Testis (tissue), 3 donors: ENCODE data around the gene TTC29. TPM values are rescaled to one million over a fixed set of nuclear protein-coding genes. Genes with fewer than 3 reads are reported as not detected.

Experiments used
- DNase-seq: peaks from one replicate; pipeline ENCODE4 v3.0.0-alpha.2; 2019
- H3K27ac ChIP-seq, 2 donors: fragments of 200-600 bp; sonication (generic); one replicate each; pipeline ENCODE4 v1.5.1; 2019
- H3K27me3 ChIP-seq: fragments of 200-600 bp; sonication (generic); one replicate; pipeline ENCODE4 v1.5.1; 2019
- H3K36me3 ChIP-seq: fragments of 200-600 bp; sonication (generic); one replicate; pipeline ENCODE4 v1.5.1; 2017; ENCODE audit warnings: low read depth; ENCODE audit errors: missing control alignments
- H3K4me1 ChIP-seq: fragments of 200-600 bp; sonication (generic); one replicate; pipeline ENCODE4 v1.5.1; 2019
- H3K4me3 ChIP-seq, 2 donors: fragments of 200-600 bp; sonication (generic); one replicate each; pipeline ENCODE4 v1.5.1; 2017 to 2019
- H3K9me3 ChIP-seq: fragments of 200-600 bp; sonication (generic); one replicate; pipeline ENCODE4 v1.5.1; 2017
- CTCF ChIP-seq, 3 experiments: fragments of 450-650 bp in 2 of 3; fragments of 200-600 bp in 1 of 3; sonication (generic) in 1 of 3; IDR thresholded peaks; one replicate each; pipeline ENCODE4 v1.5.1; 2016 to 2019; ENCODE audit warnings: antibody characterized with exemption in 3 of 3, mild to moderate bottlenecking in 2 of 3, moderate library complexity in 1 of 3
- POLR2A ChIP-seq: fragments of 450-650 bp; IDR thresholded peaks from one replicate; pipeline ENCODE4 v1.6.1; 2017; ENCODE audit warnings: antibody characterized with exemption, mild to moderate bottlenecking, moderate library complexity
- WGBS, 2 donors: methylation state at CpG; one replicate each; pipeline ENCODE4 v1.1.5; 2018; 5-methylcytosine and 5-hydroxymethylcytosine counted together
- intact Hi-C: fragments of 100-400 bp; cut with DNase I; formaldehyde crosslinking; loops from one replicate; pipeline ENCODE4 v1.15.1; 2023; ENCODE audit warnings: low total_unique reads
- polyA plus RNA-seq: library from polyadenylated mRNA; stranded (reverse); fragments of 350-450 nt; fragmentation: Illumina TruSeq; extraction: RNeasy Lipid Tissue Mini Kit (QIAGEN cat#74804); gene quantifications from one replicate; pipeline ENCODE4 v1.2.3, GENCODE V29; 2014; ENCODE audit warnings: low read depth, low replicate concordance; ENCODE audit not compliant: insufficient read depth
- total RNA-seq, 2 donors: library from RNA; depleted of rRNA; stranded (reverse); fragments of >200 nt; gene quantifications; one replicate each; pipeline ENCODE4 v1.2.3, GENCODE V29; 2016

Gene TTC29
- total and polyA plus RNA-seq, 3 donors from 2014 or later = 27.4 to 165 (median 68.0) TPM

DNA sequence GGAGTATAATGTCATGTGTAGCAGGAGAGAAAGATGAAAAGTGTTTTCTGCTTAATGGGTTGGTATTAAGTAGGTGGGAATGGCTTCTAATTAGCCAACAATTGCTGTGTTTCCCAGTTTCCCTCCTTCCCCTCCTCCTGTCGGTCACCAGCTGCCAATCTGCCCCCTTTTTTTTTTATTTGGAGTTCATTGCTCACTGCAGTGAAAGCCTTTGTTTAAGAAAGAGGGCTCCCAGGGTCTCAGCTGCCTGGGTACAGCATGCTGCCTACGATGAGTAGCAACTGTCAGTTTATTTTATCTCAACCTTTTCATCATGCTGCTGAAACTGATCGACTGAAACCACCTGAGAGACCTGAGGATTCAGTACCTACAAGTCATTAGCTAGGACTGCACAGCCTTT is 157.9 kb downstream of the TTC29 start:
- WGBS, 2 donors = 43% methylated on average over 3 of the region's 3 CpGs

DNA sequence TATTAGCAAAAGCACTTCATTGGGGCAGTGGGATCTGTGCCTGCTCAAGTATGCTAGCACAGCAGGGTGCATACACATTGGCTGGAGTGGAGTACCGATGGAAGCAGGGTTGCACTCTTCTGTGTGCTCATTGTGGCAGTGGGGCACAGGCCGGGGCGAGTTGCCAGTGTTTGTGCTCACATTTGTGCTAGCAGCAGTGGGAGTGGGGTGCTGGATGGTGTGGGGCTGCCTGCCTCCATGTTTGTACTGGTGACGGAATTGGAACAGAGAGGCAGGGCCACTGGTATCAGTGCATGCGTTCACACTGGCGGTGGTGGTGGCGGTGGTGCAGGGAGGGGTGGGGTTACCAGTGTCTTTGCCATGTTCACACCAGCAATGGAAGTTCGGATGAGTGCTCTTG is 169.0 kb downstream of the TTC29 start:
- no peaks in the 10 kb centered on the region for H3K9me3 ChIP-seq
- no peak overlapping the region for H3K27ac ChIP-seq
- no peaks in the 10 kb centered on the region for H3K4me1 ChIP-seq
- no peaks in the 10 kb centered on the region for H3K27me3 ChIP-seq
- H3K4me3 ChIP-seq = no peak overlapping the region
- intact Hi-C loops = no loop called here
- 87 to 100% methylated on average over 5 to 8 of the region's 8 CpGs for WGBS, 2 donors
- H3K36me3 ChIP-seq = no peaks in the 10 kb centered on the region
- TF ChIP-seq POLR2A = no peak
- TF ChIP-seq CTCF (IDR thresholded peaks at IDR 0.05) = no peak
- DNase-seq = no peak

More for the DNA sequence above, 157.9 kb downstream of the TTC29 start:
- DNase-seq = no peak
- Histone ChIP-seq H3K4me1 (no peaks in the 10 kb centered on the region), H3K4me3 (no peak overlapping the region), H3K9me3 (no peaks in the 10 kb centered on the region), H3K27me3 (no peaks in the 10 kb centered on the region), H3K36me3 (no peaks in the 10 kb centered on the region), H3K27ac (no peak overlapping the region)
- TF ChIP-seq POLR2A (no peak), CTCF (IDR thresholded peaks at IDR 0.05) (no peak)
- intact Hi-C loops = no loop called here

- H3K9me3 ChIP-seq = no peaks in the 10 kb centered on the region
- WGBS, 2 donors = 79 to 84% methylated on average over 2 of the region's 2 CpGs
- H3K27ac ChIP-seq = no peak overlapping the region
- no peak for DNase-seq
- no peak overlapping the region for H3K4me3 ChIP-seq
- H3K36me3 ChIP-seq = no peaks in the 10 kb centered on the region
- H3K4me1 ChIP-seq = no peaks in the 10 kb centered on the region
- H3K27me3 ChIP-seq = no peaks in the 10 kb centered on the region
- intact Hi-C loops = no loop called here
- no peak for TF ChIP-seq CTCF (IDR thresholded peaks at IDR 0.05)
- TF ChIP-seq POLR2A = no peak
These were observed 182.1 kb downstream of the TTC29 start for GRCh38 chr4:146763560-146763959.

DNA sequence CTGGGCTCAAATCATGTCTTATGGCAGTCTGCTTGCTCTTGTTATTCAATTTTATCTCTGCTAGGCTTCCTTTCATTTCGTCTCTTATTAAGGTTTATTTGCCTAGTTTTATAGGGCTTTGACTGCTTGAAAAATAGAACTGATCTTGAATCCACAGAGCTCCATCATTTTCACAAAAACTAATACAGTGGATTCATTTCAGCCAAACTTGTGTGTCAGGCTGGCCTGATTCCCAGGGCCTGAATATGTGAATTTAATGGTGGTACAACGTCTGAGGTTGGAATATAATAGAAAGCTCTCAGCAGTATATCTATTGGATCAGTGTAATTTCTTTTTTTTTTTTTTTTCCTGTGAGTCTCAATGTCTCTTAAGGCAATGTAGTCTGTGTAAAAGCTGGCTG is 183.6 kb downstream of the TTC29 start:
- H3K4me3 ChIP-seq = no peak overlapping the region
- TF ChIP-seq POLR2A (no peak), CTCF (IDR thresholded peaks at IDR 0.05) (no peak)
- no peaks in the 10 kb centered on the region for H3K36me3 ChIP-seq
- intact Hi-C loops = no loop called here
- DNase-seq = no peak
- H3K27ac ChIP-seq = no peak overlapping the region
- no peaks in the 10 kb centered on the region for H3K4me1 ChIP-seq
- 44 to 63% methylated on average over 2 of the region's 2 CpGs for WGBS, 2 donors
- H3K27me3 ChIP-seq = no peaks in the 10 kb centered on the region
- no peaks in the 10 kb centered on the region for H3K9me3 ChIP-seq

GRCh38 chr4:146742416-146742815 is 203.2 kb downstream of the TTC29 start:
- WGBS, 2 donors = 73 to 77% methylated on average over 2 of the region's 2 CpGs
- TF ChIP-seq POLR2A = no peak
- TF ChIP-seq CTCF (IDR thresholded peaks at IDR 0.05) = no peak
- H3K36me3 ChIP-seq = no peaks in the 10 kb centered on the region
- no peaks in the 10 kb centered on the region for H3K27me3 ChIP-seq
- DNase-seq = no peak
- H3K4me3 ChIP-seq = no peak overlapping the region
- no peaks in the 10 kb centered on the region for H3K9me3 ChIP-seq
- intact Hi-C loops = no loop called here
- no peaks in the 10 kb centered on the region for H3K4me1 ChIP-seq
- H3K27ac ChIP-seq = no peak overlapping the region
